Activated T-helper 1 cell treated with Interleukin-2 at 50 U/mL for 16 hours (primary cell): Measurements from ENCODE around the gene MACF1.
A peak's percentile ranks its signal among the peaks of the same experiment; 100 is the strongest.

ENCODE experiments used
- DNase-seq: peaks from one replicate; pipeline ENCODE4 v3.0.0-alpha.2; 2020; ENCODE audit warnings: low read depth

Gene MACF1

GRCh38 chr1:39394059-39394458 lies 189.6 kb downstream of the MACF1 start:
- DNase-seq: no peak

GRCh38 chr1:39394598-39394997 lies 190.1 kb downstream of the MACF1 start:
- no peak for DNase-seq

GRCh38 chr1:39395357-39395831 lies 190.9 kb downstream of the MACF1 start:
- DNase-seq: no peak

GRCh38 chr1:39396671-39397070 lies 192.2 kb downstream of the MACF1 start:
- no peak for DNase-seq

GRCh38 chr1:39397487-39397886 lies 193.0 kb downstream of the MACF1 start:
- DNase-seq: no peak

GRCh38 chr1:39398278-39399021 lies 194.0 kb downstream of the MACF1 start:
- no peak for DNase-seq

- DNase-seq: no peak
These were observed 196.6 kb downstream of the MACF1 start for GRCh38 chr1:39401106-39401505.

- no peak for DNase-seq
These were observed 200.4 kb downstream of the MACF1 start for GRCh38 chr1:39404876-39405275.

- no peak for DNase-seq
These were observed 200.9 kb downstream of the MACF1 start for GRCh38 chr1:39405358-39405757.

- no peak for DNase-seq
These were observed 202.3 kb downstream of the MACF1 start for GRCh38 chr1:39406533-39407450.

GRCh38 chr1:39407510-39407895 lies 203.0 kb downstream of the MACF1 start:
- DNase-seq: no peak

GRCh38 chr1:39407896-39408640 lies 203.6 kb downstream of the MACF1 start:
- DNase-seq: no peak

GRCh38 chr1:39408641-39409054 lies 204.2 kb downstream of the MACF1 start:
- DNase-seq: peak; percentile 76

GRCh38 chr1:39409055-39409816 lies 204.7 kb downstream of the MACF1 start:
- no peak for DNase-seq

- peak; percentile 40 for DNase-seq
These were observed 206.5 kb downstream of the MACF1 start for GRCh38 chr1:39410915-39411436.

GRCh38 chr1:39411526-39412478 lies 207.3 kb downstream of the MACF1 start:
- DNase-seq: no peak

GRCh38 chr1:39412892-39413291 lies 208.4 kb downstream of the MACF1 start:
- DNase-seq: no peak

- no peak for DNase-seq
These were observed 209.5 kb downstream of the MACF1 start for GRCh38 chr1:39413902-39414528.

GRCh38 chr1:39415553-39415952 lies 211.1 kb downstream of the MACF1 start:
- DNase-seq: no peak

- no peak for DNase-seq
These were observed 212.1 kb downstream of the MACF1 start for GRCh38 chr1:39416609-39417008.
